Upper lobe of right lung (tissue), 1 donor: Measurements from ENCODE around the gene WDR62. TPM values are rescaled to one million over a fixed set of nuclear protein-coding genes. Genes with fewer than 3 reads are reported as not detected.

Source experiments
- ATAC-seq: fragments of 200-7000 bp; cut with Tn5 transposase; one replicate; pipeline ENCODE4 v1.9.1; 2020; ENCODE audit warnings: mild to moderate bottlenecking, moderate library complexity
- DNase-seq: peaks from one replicate; pipeline ENCODE4 v3.0.0-alpha.2; 2020
- H3K27ac ChIP-seq: fragments of 200-600 bp; one replicate; pipeline ENCODE4 v1.8.0; 2022
- H3K27me3 ChIP-seq: fragments of 200-600 bp; one replicate; pipeline ENCODE4 v1.8.0; 2022; ENCODE audit warnings: mild to moderate bottlenecking
- H3K36me3 ChIP-seq: fragments of 200-600 bp; one replicate; pipeline ENCODE4 v1.8.0; 2022
- H3K4me1 ChIP-seq: fragments of 200-600 bp; one replicate; pipeline ENCODE4 v1.8.0; 2022
- H3K4me3 ChIP-seq: fragments of 200-600 bp; one replicate; pipeline ENCODE4 v1.8.0; 2022; ENCODE audit warnings: mild to moderate bottlenecking
- H3K9me3 ChIP-seq: fragments of 200-600 bp; one replicate; pipeline ENCODE4 v1.8.0; 2022
- CTCF ChIP-seq: fragments of 200-600 bp; IDR thresholded peaks from one replicate; pipeline ENCODE4 v1.8.0; 2022; ENCODE audit warnings: antibody characterized with exemption
- intact Hi-C: fragments of 100-400 bp; cut with DNase I; formaldehyde crosslinking; loops from one replicate; pipeline ENCODE4 v1.11.0; 2022
- total RNA-seq: library from RNA; stranded (reverse); fragmentation: NEBNext Ultra II Directional; extraction: Animal tissue kit (Norgen Biotek cat#: 25700); gene quantifications from one replicate; pipeline ENCODE4 v1.2.1, GENCODE V29; 2021
- donor health status: DM: no; HTN: yes; CAD: no; lungs with severe emphysema.

WDR62 gene
- total RNA-seq, 1 donor from 2014 or later, result 0.93 TPM

- DNase-seq (no peak), ATAC-seq (no peak)
- Histone ChIP-seq H3K4me3 (no peak overlapping the region), H3K36me3 (no peaks in the 10 kb centered on the region), H3K27ac (no peak overlapping the region), H3K4me1 (no peaks in the 10 kb centered on the region), H3K9me3 (no peaks in the 10 kb centered on the region), H3K27me3 (no peaks in the 10 kb centered on the region)
- intact Hi-C loops, result no loop called here
- no peak for TF ChIP-seq CTCF
Measured at GRCh38 chr19:36043952-36044351, 10.7 kb upstream of the WDR62 start.

- Histone ChIP-seq H3K4me1 (no peaks in the 10 kb centered on the region), H3K4me3 (no peak overlapping the region), H3K36me3 (no peaks in the 10 kb centered on the region), H3K27me3 (no peaks in the 10 kb centered on the region), H3K9me3 (no peaks in the 10 kb centered on the region), H3K27ac (no peak overlapping the region)
- DNase-seq, result no peak
- TF ChIP-seq CTCF, result no peak
- no peak for ATAC-seq
- intact Hi-C loops, result no loop called here
Measured at GRCh38 chr19:36046443-36047050, 8.2 kb upstream of the WDR62 start.

GRCh38 chr19:36047835-36048234, 6.9 kb upstream of the WDR62 start:
- ATAC-seq (no peak), DNase-seq (no peak)
- H3K4me3 ChIP-seq, result no peak overlapping the region
- H3K27me3 ChIP-seq, result no peaks in the 10 kb centered on the region
- no peaks in the 10 kb centered on the region for H3K36me3 ChIP-seq
- intact Hi-C loops, result no loop called here
- no peak for TF ChIP-seq CTCF
- no peaks in the 10 kb centered on the region for H3K9me3 ChIP-seq
- no peaks in the 10 kb centered on the region for H3K4me1 ChIP-seq
- H3K27ac ChIP-seq, result no peak overlapping the region

- H3K27me3 ChIP-seq, result no peaks in the 10 kb centered on the region
- no peaks in the 10 kb centered on the region for H3K36me3 ChIP-seq
- TF ChIP-seq CTCF, result no peak
- H3K4me1 ChIP-seq, result no peaks in the 10 kb centered on the region
- DNase-seq (no peak), ATAC-seq (no peak)
- intact Hi-C loops, result no loop called here
- H3K27ac ChIP-seq, result no peak overlapping the region
- H3K9me3 ChIP-seq, result no peaks in the 10 kb centered on the region
- no peak overlapping the region for H3K4me3 ChIP-seq
Measured at GRCh38 chr19:36049080-36049698, 5.5 kb upstream of the WDR62 start.

- Histone ChIP-seq H3K27ac (no peak overlapping the region), H3K27me3 (no peaks in the 10 kb centered on the region), H3K4me3 (no peak overlapping the region), H3K36me3 (no peaks in the 10 kb centered on the region), H3K4me1 (peaks cover 5% of the 10 kb centered on the region), H3K9me3 (no peaks in the 10 kb centered on the region)
- DNase-seq (no peak), ATAC-seq (no peak)
- intact Hi-C loops, result no loop called here
- TF ChIP-seq CTCF, result no peak
Measured at GRCh38 chr19:36051236-36051635, 3.5 kb upstream of the WDR62 start.
